GM18870 (cell line): Measurements from ENCODE around the gene RAB10.
"Not testable (repeated sequence)": the region's sequence is repeated elsewhere in the genome, so short reads cannot be mapped to it uniquely, and the experiment has no call there.

ENCODE experiments used
- ATAC-seq: cut with Tn5 transposase; IDR thresholded peaks from one replicate; pipeline ENCODE4 v1.9.1; 2021; ENCODE audit warnings: moderate library complexity; ENCODE audit not compliant: unreplicated experiment

Gene RAB10

DNA sequence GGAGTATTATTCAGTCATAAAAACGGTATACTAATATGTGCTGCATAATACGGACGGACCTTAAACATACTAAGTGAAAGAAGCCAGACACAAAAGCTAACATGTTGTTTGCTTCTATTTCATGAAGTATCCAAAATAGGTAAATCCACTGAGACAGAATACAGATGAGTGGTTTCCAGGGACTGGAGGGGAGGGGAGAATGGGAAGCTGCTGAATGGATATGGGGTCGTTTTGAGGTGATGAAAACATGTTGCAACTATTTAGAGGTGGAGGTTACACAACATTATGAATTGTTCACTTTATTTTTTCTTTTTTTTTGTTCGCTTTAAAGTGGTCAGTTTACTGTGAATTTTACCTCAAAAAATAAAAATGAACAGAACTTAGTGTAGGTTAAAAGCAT, 52.9 kb downstream of the RAB10 start:
- ATAC-seq = no peak

- ATAC-seq = no peak
Observed at GRCh38 chr2:26088038-26088643, 54.3 kb downstream of the RAB10 start.

DNA sequence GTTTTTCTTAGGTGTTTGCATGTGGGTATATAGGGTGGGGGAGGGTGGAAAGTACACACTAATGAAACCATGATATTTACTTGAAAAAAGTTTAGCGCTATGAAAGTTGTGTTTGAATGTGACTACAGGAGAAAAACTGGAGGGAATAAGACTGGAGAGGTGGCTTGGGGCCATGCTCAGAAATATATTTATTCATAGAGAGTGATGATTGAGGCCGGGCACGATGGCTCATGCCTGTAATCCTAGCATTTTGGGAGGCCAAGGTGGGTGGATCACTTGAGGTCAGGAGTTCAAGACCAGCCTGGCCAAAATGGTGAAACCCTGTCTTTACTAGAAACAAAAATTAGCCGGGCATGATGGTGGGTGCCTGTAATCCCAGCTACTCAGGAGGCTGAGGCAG, 55.0 kb downstream of the RAB10 start:
- not testable (repeated sequence) for ATAC-seq

- no peak for ATAC-seq
Observed at GRCh38 chr2:26089337-26089736, 55.5 kb downstream of the RAB10 start.

DNA sequence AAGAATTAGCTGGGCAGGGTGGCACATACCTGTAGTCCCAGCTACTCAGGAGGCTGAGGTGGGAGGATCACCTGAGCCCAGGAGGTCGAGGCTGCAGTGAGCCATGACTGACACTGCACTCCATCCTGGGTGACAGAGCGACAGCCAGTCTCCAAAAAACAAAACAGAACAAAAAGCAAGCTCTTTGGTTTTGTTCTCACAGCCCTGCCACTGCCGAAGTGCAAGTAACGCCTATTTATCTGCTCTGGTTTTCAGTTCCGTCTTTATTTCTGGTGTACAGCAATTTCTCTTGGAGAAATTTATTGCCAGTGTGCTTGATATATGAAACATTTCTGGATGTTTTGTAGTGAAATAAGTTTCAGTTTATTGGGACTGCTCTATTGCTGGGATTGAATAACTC, 61.9 kb downstream of the RAB10 start:
- no peak for ATAC-seq

GRCh38 chr2:26099933-26100332, 66.0 kb downstream of the RAB10 start:
- ATAC-seq = no peak

GRCh38 chr2:26100384-26100783, 66.5 kb downstream of the RAB10 start:
- no peak for ATAC-seq

GRCh38 chr2:26103752-26104151, 69.9 kb downstream of the RAB10 start:
- no peak for ATAC-seq

DNA sequence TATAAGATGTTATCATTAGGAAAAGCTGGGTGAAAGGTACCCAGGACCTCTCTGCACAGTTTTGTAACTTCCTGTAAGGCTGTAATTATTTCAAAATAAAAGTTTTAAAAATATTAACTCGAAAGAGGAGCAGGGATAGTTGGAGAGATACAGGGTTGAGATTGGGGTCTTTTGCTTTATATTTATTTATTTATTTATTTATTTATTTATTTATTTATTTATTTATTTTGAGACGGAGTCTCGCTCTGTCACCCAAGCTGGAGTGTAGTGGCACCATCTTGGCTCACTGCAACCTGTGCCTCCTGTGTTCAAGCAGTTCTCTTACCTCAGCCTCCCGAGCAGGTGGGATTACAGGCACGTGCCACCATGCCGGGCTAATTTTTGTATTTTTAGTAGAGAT, 74.8 kb downstream of the RAB10 start:
- not testable (repeated sequence) for ATAC-seq

GRCh38 chr2:26112201-26112600, 78.3 kb downstream of the RAB10 start:
- ATAC-seq = no peak

- no peak for ATAC-seq
Observed at GRCh38 chr2:26114151-26114550, 80.3 kb downstream of the RAB10 start.

DNA sequence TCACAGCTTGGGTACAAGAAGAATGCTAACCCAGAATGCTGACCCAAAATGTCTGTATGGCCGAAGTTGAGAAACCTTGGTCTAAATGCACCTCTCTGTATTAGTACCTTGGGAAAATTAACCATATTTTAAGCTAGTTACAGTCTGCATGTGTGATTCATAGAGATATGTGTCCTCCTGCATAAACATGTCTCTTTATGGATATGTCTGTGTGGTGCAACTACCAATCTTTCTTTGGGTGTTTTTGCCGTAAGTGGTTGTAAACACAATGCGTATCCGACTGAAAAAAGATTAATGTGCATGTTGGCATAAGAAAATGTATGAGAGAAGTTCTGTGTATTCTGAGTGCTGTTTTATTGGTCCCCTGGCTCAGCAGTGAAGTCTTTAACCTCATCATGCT, 84.8 kb downstream of the RAB10 start:
- no peak for ATAC-seq

DNA sequence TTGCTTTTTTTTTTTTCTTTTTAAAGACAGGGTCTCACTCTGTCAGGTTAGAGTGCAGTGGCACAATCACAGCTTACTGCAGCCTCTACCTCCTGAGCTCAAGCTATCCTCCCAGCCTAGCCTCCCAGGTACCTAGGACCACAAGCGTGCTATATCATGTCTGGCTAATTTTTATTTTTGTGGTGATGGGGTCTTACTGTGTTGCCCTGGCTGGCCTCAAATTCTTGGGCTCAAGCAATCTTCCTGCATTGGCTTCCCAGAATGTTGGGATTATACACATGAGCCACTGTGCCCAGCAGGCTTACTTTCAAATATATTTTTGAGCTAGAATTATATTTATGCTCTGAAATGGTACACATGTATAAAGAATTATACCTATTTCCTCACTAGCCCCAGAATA, 85.6 kb downstream of the RAB10 start:
- ATAC-seq = no peak

GRCh38 chr2:26122630-26123029, 88.7 kb downstream of the RAB10 start:
- no peak for ATAC-seq

- no peak for ATAC-seq
Observed at GRCh38 chr2:26123426-26123825, 89.5 kb downstream of the RAB10 start.

DNA sequence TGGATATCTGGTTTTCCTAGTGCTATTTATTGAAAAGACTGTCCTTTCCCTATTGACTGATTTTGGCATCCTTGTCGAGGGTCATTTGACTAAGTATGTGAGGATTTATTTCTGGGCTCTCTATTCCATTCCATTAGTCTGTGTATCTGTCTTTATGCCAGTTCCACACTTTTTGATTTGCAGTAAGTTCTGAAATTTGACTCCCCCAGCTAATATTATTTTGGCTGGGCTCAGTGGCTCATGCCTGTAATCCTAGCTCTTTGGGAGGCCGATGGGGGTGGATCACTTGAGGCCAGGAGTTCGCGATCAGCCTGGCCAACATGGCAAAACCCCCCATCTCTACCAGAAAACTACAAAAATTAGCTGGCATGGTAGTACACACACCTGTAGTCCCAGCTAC, 92.2 kb downstream of the RAB10 start:
- ATAC-seq = no peak

GRCh38 chr2:26128176-26128575, 94.3 kb downstream of the RAB10 start:
- ATAC-seq = no peak

GRCh38 chr2:26130763-26131162, 96.9 kb downstream of the RAB10 start:
- no peak for ATAC-seq

GRCh38 chr2:26136451-26136850, 102.6 kb downstream of the RAB10 start:
- ATAC-seq = no peak

GRCh38 chr2:26139269-26140183, 105.6 kb downstream of the RAB10 start:
- ATAC-seq = no peak

GRCh38 chr2:26141145-26141769, 107.4 kb downstream of the RAB10 start:
- no peak for ATAC-seq

DNA sequence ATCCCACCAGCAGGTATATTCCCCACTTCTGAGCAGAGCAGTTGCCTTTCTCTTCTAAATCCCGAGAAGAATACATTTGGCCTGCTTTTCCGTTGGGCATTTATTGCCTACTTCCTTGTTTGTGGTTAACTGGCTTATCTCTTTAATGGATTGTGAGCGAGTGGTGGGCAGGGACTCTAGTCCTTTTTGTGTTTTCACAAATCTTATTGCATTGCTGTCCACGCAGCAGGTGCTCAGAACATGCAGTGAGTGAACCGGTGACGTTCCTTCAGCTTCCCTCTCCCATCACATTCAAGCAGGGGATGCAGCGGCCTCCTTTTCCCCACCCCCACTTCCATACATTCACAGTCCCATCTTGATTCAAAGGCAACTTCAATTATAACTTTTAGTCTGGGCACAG, 110.1 kb downstream of the RAB10 start:
- ATAC-seq = no peak
